Calu3 (cell line): ENCODE data around the gene ZNF205. TPM values are rescaled to one million over a fixed set of nuclear protein-coding genes. Genes with fewer than 3 reads are reported as not detected.

Source experiments
- BruUV-seq: library from RNA; stranded (reverse); fragments of 400-500 nt; replicated peaks from 2 replicates; lab custom pipeline; 2021; lab: Mats Ljungman, UMichigan
- CTCF ChIA-PET: fragments of 300-600 bp; sonication (Branson Sonifier 250); formaldehyde crosslinking; loops from one replicate; lab custom pipeline; 2022; ENCODE audit warnings: antibody characterized with exemption; lab: Charles Lee
- DNase-seq: peaks from one replicate; pipeline ENCODE4 v3.0.0; 2022
- H3K27ac Mint-ChIP-seq: one replicate; pipeline ENCODE4 v1.8.0; 2022; ENCODE audit warnings: mixed read lengths; ENCODE audit not compliant: unreplicated experiment
- H3K27me3 Mint-ChIP-seq: one replicate; pipeline ENCODE4 v1.8.0; 2022; ENCODE audit warnings: mixed read lengths; ENCODE audit not compliant: unreplicated experiment
- H3K36me3 Mint-ChIP-seq: one replicate; pipeline ENCODE4 v1.8.0; 2022; ENCODE audit warnings: mild to moderate bottlenecking, moderate library complexity, mixed read lengths; ENCODE audit not compliant: insufficient read depth, unreplicated experiment
- H3K4me1 Mint-ChIP-seq: one replicate; pipeline ENCODE4 v1.8.0; 2022; ENCODE audit warnings: mild to moderate bottlenecking, low read depth, mixed read lengths; ENCODE audit not compliant: unreplicated experiment
- H3K4me3 Mint-ChIP-seq: one replicate; pipeline ENCODE4 v1.8.0; 2022; ENCODE audit warnings: mild to moderate bottlenecking, low read depth, moderate library complexity, mixed read lengths; ENCODE audit not compliant: unreplicated experiment
- H3K9me3 Mint-ChIP-seq: one replicate; pipeline ENCODE4 v1.8.0; 2022; ENCODE audit warnings: low read depth, mixed read lengths; ENCODE audit not compliant: unreplicated experiment
- CTCF ChIP-seq: fragments of 200-600 bp; IDR thresholded peaks from one replicate; pipeline ENCODE4 v1.8.0; 2022; ENCODE audit warnings: antibody characterized with exemption; ENCODE audit not compliant: unreplicated experiment
- intact Hi-C: fragments of 100-400 bp; cut with micrococcal nuclease; formaldehyde crosslinking; loops from one replicate; pipeline ENCODE4 v1.10.0; 2022; ENCODE audit not compliant: unreplicated experiment
- total RNA-seq: library from RNA; stranded (reverse); gene quantifications from 2 replicates; pipeline ENCODE4 v1.2.3, GENCODE V29; 2022

ZNF205 gene
- total RNA-seq, 1 experiment from 2014 or later, result 17.2 TPM

GRCh38 chr16:3142327-3142726 is 29.9 kb downstream of the ZNF205 start:
- BruUV-seq, result no TSS peak
- TF ChIP-seq CTCF, result no peak
- CTCF ChIA-PET, result no interaction called here
- intact Hi-C loops, result no loop called here
- peaks cover 16% of the 10 kb centered on the region for H3K36me3 Mint-ChIP-seq
- no peaks in the 10 kb centered on the region for H3K4me1 Mint-ChIP-seq
- peaks cover 26% of the 10 kb centered on the region for H3K27me3 Mint-ChIP-seq
- H3K27ac Mint-ChIP-seq, result no peak overlapping the region
- no peaks in the 10 kb centered on the region for H3K9me3 Mint-ChIP-seq
- DNase-seq, result no peak
- no peak overlapping the region for H3K4me3 Mint-ChIP-seq

DNA sequence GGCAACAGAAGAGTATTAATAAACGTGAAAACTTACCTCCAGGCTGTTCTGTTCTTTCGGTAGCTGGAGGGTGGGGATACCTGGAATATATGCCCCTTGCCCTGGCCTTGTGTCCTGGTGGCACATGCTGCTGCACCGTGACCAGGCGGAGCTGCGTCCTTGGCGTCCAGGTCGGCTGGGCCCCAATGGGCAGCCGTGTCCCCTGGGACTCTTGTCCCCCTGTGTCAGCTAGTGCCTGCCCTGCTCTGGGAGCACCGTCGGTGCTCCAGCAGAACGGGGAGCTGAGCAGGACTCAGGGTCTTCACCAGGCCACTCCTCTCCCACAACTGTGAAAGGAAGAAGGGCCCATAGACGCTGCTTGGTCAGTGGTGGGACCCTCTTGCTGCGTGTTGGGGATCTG is 30.4 kb downstream of the ZNF205 start:
- H3K27ac Mint-ChIP-seq, result no peak overlapping the region
- H3K9me3 Mint-ChIP-seq, result no peaks in the 10 kb centered on the region
- H3K4me1 Mint-ChIP-seq, result no peaks in the 10 kb centered on the region
- no TSS peak for BruUV-seq
- no peak for TF ChIP-seq CTCF
- H3K36me3 Mint-ChIP-seq, result peaks cover 16% of the 10 kb centered on the region
- peaks cover 26% of the 10 kb centered on the region for H3K27me3 Mint-ChIP-seq
- H3K4me3 Mint-ChIP-seq, result no peak overlapping the region
- no peak for DNase-seq
- intact Hi-C loops, result no loop called here
- CTCF ChIA-PET, result no interaction called here

GRCh38 chr16:3143189-3143588 is 30.8 kb downstream of the ZNF205 start:
- H3K27me3 Mint-ChIP-seq, result peaks cover 26% of the 10 kb centered on the region
- H3K4me1 Mint-ChIP-seq, result no peaks in the 10 kb centered on the region
- no peak overlapping the region for H3K27ac Mint-ChIP-seq
- H3K4me3 Mint-ChIP-seq, result no peak overlapping the region
- BruUV-seq, result no TSS peak
- DNase-seq, result no peak
- no peaks in the 10 kb centered on the region for H3K9me3 Mint-ChIP-seq
- intact Hi-C loops, result no loop called here
- peaks cover 16% of the 10 kb centered on the region for H3K36me3 Mint-ChIP-seq
- CTCF ChIA-PET, result interaction anchor here (1.7 kb wide), 1 partner anchor 8 kb away, joined by 5 read pairs; the partner anchor contains the start of gene ZNF213
- TF ChIP-seq CTCF, result no peak

DNA sequence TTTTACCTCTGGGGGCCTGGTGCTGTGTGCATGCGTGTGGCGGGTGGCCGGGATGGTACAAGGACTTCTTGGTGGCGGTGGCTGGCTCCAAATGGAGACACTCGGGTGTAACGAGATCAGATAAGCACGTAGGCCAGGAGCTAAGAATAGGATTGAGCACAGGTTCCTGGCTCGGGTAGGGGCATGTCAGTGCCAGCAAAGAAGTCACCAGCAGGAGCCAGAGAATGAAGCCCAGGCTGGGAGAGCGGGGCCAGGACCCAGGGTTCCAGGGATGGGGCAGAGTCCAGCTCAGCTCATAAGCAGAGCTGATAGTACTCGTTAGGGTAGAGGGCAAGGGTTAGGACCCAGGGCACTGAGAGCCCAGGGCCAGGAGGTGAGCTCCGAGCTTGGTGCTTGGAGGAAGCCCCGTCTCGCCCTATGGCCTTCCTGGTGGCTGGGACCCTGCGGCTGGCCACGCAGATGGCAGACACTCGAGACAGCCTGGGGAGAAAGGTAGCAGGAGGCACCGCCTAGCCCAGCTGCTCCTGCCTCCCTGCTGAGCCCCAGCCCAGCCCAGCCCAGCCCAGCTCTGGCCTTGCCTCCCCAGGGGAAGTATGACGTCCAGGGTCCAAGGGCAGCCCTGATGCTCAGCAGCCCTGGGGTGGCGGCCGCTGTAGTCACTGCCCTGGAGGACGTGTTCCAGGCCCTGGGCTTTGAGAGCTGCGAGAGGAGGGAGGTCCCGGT is 31.4 kb downstream of the ZNF205 start:
- H3K36me3 Mint-ChIP-seq, result peaks cover 16% of the 10 kb centered on the region
- intact Hi-C loops, result no loop called here
- no peak overlapping the region for H3K27ac Mint-ChIP-seq
- no peak for DNase-seq
- no TSS peak for BruUV-seq
- H3K27me3 Mint-ChIP-seq, result peaks cover 26% of the 10 kb centered on the region
- no peak overlapping the region for H3K4me3 Mint-ChIP-seq
- CTCF ChIA-PET, result interaction anchor here (1.7 kb wide), 1 partner anchor 9 kb away, joined by 5 read pairs; the partner anchor contains the start of gene ZNF213
- no peaks in the 10 kb centered on the region for H3K9me3 Mint-ChIP-seq
- no peak for TF ChIP-seq CTCF
- H3K4me1 Mint-ChIP-seq, result no peaks in the 10 kb centered on the region
